Smooth muscle cell of bladder (primary cell): ENCODE measurements around the gene MSX1. TPM values are rescaled to one million over a fixed set of nuclear protein-coding genes. Genes with fewer than 3 reads are reported as not detected.

Experiments used
- total RNA-seq: library from RNA; depleted of rRNA; stranded (reverse); fragments of >200 nt; gene quantifications from 2 replicates; pipeline ENCODE4 v1.2.3, GENCODE V29; 2014

Gene MSX1
- total RNA-seq, result 6.4 and 7.8 TPM in 2 replicates

GRCh38 chr4:4859325-4859798, at the start of gene MSX1:
TSS of gene MSX1 (plus strand) at chr4:4859665. CDS start at chr4:4859900, 235 bp downstream.

Other genes with a start within 250 kb of the MSX1 start
- 3.1 and 53.0 TPM in 2 replicates for gene CYTL1, start 159.8 kb downstream of the MSX1 start, total RNA-seq
- 3.3 and 20.5 TPM in 2 replicates for gene STK32B, start 191.8 kb downstream of the MSX1 start, total RNA-seq